Mesodermal cell (in vitro differentiated cells): ENCODE data around the gene OPTC.
"Not testable (repeated sequence)": the region's sequence is repeated elsewhere in the genome, so short reads cannot be mapped to it uniquely, and the experiment has no call there.

Experiments used
- H3K27ac ChIP-seq: 2 replicates; pipeline ENCODE4 v1.7.0; 2013; ENCODE audit warnings: mild to moderate bottlenecking, low read depth, low read length, moderate library complexity; ENCODE audit not compliant: severe bottlenecking
- H3K36me3 ChIP-seq: 2 replicates; pipeline ENCODE4 v1.7.1; 2013; ENCODE audit warnings: mild to moderate bottlenecking, low read length, moderate library complexity; ENCODE audit not compliant: control insufficient read depth, insufficient read depth
- H3K4me1 ChIP-seq: one replicate; pipeline ENCODE4 v1.7.1; 2013; ENCODE audit warnings: mild to moderate bottlenecking, low read length; ENCODE audit not compliant: insufficient read depth, control insufficient read depth, poor library complexity, severe bottlenecking
- H3K4me3 ChIP-seq: 2 replicates; pipeline ENCODE4 v1.7.0; 2013; ENCODE audit warnings: low read length, control low read depth, mild to moderate bottlenecking; ENCODE audit not compliant: insufficient read depth, poor library complexity, severe bottlenecking; ENCODE audit errors: extremely low read depth
- H3K9me3 ChIP-seq: 2 replicates; pipeline ENCODE4 v1.7.1; 2013; ENCODE audit warnings: mild to moderate bottlenecking, low read length, moderate library complexity; ENCODE audit not compliant: control insufficient read depth
- WGBS, 2 experiments: methylation state at CpG; one replicate each; pipeline ENCODE4 v1.1.5; 2013; ENCODE audit warnings: missing lambda C conversion rate in 2 of 2; ENCODE audit not compliant: insufficient coverage in 2 of 2; 5-methylcytosine and 5-hydroxymethylcytosine counted together

The OPTC gene

GRCh38 chr1:203465146-203465798 lies 28.7 kb upstream of the OPTC start:
- WGBS, 2 experiments, result 87 to 89% methylated on average over 10 to 11 of the region's 11 CpGs
- Histone ChIP-seq H3K4me3 (no peak overlapping the region), H3K4me1 (peaks cover 23% of the 10 kb centered on the region), H3K36me3 (no peaks in the 10 kb centered on the region), H3K27ac (no peak overlapping the region), H3K9me3 (no peaks in the 10 kb centered on the region)

GRCh38 chr1:203465948-203466347 lies 28.0 kb upstream of the OPTC start:
- WGBS, 2 experiments, result 47 to 61% methylated on average over 4 to 5 of the region's 7 CpGs
- peak overlapping the region; percentile 43 for H3K27ac ChIP-seq
- H3K4me1 ChIP-seq, result peaks cover 23% of the 10 kb centered on the region
- H3K36me3 ChIP-seq, result no peaks in the 10 kb centered on the region
- no peak overlapping the region for H3K4me3 ChIP-seq
- no peaks in the 10 kb centered on the region for H3K9me3 ChIP-seq

- WGBS, 2 experiments, result 79 to 95% methylated on average over 8 to 9 of the region's 13 CpGs
- not testable (repeated sequence) for H3K36me3 ChIP-seq, H3K9me3 ChIP-seq, H3K4me3 ChIP-seq
- Histone ChIP-seq H3K4me1 (peaks cover 23% of the 10 kb centered on the region), H3K27ac (peak overlapping the region; percentile 43)
These were observed 26.9 kb upstream of the OPTC start for GRCh38 chr1:203466906-203467549.

- Histone ChIP-seq H3K27ac (no peak overlapping the region), H3K4me1 (peaks cover 22% of the 10 kb centered on the region), H3K9me3 (no peaks in the 10 kb centered on the region), H3K4me3 (no peak overlapping the region), H3K36me3 (no peaks in the 10 kb centered on the region)
- 94 to 96% methylated on average over 9 of the region's 9 CpGs for WGBS, 2 experiments
These were observed 26.4 kb upstream of the OPTC start for GRCh38 chr1:203467550-203467921.

GRCh38 chr1:203468326-203468725 lies 25.6 kb upstream of the OPTC start:
- H3K4me1 ChIP-seq, result peaks cover 14% of the 10 kb centered on the region
- H3K27ac ChIP-seq, result no peak overlapping the region
- H3K4me3 ChIP-seq, result no peak overlapping the region
- H3K36me3 ChIP-seq, result no peaks in the 10 kb centered on the region
- whole genome bisulfite sequencing, 2 experiments, result 93 to 100% methylated on average over 1 to 2 of the region's 2 CpGs
- no peaks in the 10 kb centered on the region for H3K9me3 ChIP-seq

GRCh38 chr1:203470240-203470639 lies 23.7 kb upstream of the OPTC start:
- peaks cover 8% of the 10 kb centered on the region for H3K4me1 ChIP-seq
- H3K9me3 ChIP-seq, result no peaks in the 10 kb centered on the region
- no peak overlapping the region for H3K4me3 ChIP-seq
- no peak overlapping the region for H3K27ac ChIP-seq
- no peaks in the 10 kb centered on the region for H3K36me3 ChIP-seq
- 74 to 100% methylated on average over 2 of the region's 5 CpGs for WGBS, 2 experiments

GRCh38 chr1:203471841-203472240 lies 22.1 kb upstream of the OPTC start:
- Histone ChIP-seq H3K9me3 (no peaks in the 10 kb centered on the region), H3K36me3 (no peaks in the 10 kb centered on the region), H3K4me1 (peaks cover 18% of the 10 kb centered on the region), H3K27ac (no peak overlapping the region), H3K4me3 (no peak overlapping the region)
- 89 to 93% methylated on average over 4 to 6 of the region's 6 CpGs for WGBS, 2 experiments

GRCh38 chr1:203473281-203473680 lies 20.7 kb upstream of the OPTC start:
- Histone ChIP-seq H3K4me1 (peaks cover 25% of the 10 kb centered on the region), H3K27ac (no peak overlapping the region), H3K36me3 (no peaks in the 10 kb centered on the region), H3K4me3 (no peak overlapping the region), H3K9me3 (no peaks in the 10 kb centered on the region)
- 100% methylated on average over 1 of the region's 4 CpGs; no CpG with 5 or more reads in 1 of the 2 experiments for WGBS, 2 experiments

- H3K4me1 ChIP-seq, result peaks cover 28% of the 10 kb centered on the region
- H3K27ac ChIP-seq, result no peak overlapping the region
- no peaks in the 10 kb centered on the region for H3K9me3 ChIP-seq
- H3K4me3 ChIP-seq, result no peak overlapping the region
- 89 to 100% methylated on average over 6 of the region's 9 CpGs for WGBS, 2 experiments
- H3K36me3 ChIP-seq, result no peaks in the 10 kb centered on the region
These were observed 20.1 kb upstream of the OPTC start for GRCh38 chr1:203473781-203474305.

GRCh38 chr1:203475012-203475981 lies 18.7 kb upstream of the OPTC start, which contains the start of gene PRELP:
TSS of gene PRELP (plus strand) at chr1:203475806. CDS start at chr1:203483185, 7,379 bp downstream.
- Histone ChIP-seq H3K4me3 (peak within 1 kb of the TSS; percentile 22), H3K4me1 (peaks cover 42% of the 10 kb centered on the region), H3K36me3 (no peaks in the 10 kb centered on the region), H3K27ac (peak within 1 kb of the TSS; percentile 49), H3K9me3 (no peaks in the 10 kb centered on the region)
- 0 to 5% methylated on average over 2 to 3 of the region's 8 CpGs for WGBS, 2 experiments
